Lung (tissue), 12 donors: ENCODE data around the gene GUCY1A2. TPM values are rescaled to one million over a fixed set of nuclear protein-coding genes. Genes with fewer than 3 reads are reported as not detected.

Experiments used
- ATAC-seq: fragments of 200-7000 bp; cut with Tn5 transposase; one replicate; pipeline ENCODE4 v1.9.1; 2020; ENCODE audit warnings: moderate number of reproducible peaks; ENCODE audit not compliant: insufficient read depth, low FRiP score
- DNase-seq, 3 donors: peaks; one replicate each; pipeline ENCODE4 v3.0.0-alpha.2; 2013 to 2017
- H3K27ac ChIP-seq, 2 donors: one replicate each; pipeline ENCODE4 v1.5.1; 2013; ENCODE audit warnings: mild to moderate bottlenecking in 2 of 2, moderate library complexity in 2 of 2, control low read depth in 1 of 2, inconsistent platforms in 1 of 2, low read depth in 1 of 2, low read length in 1 of 2
- H3K27me3 ChIP-seq, 3 donors: one replicate each; pipeline ENCODE4 v1.5.1; 2013; ENCODE audit warnings: low read length in 2 of 3; ENCODE audit not compliant: control insufficient read depth in 3 of 3, insufficient read depth in 3 of 3
- H3K36me3 ChIP-seq, 4 donors: one replicate each; pipeline ENCODE4 v1.5.1; 2013; ENCODE audit warnings: low read length in 4 of 4, mild to moderate bottlenecking in 1 of 4, moderate library complexity in 1 of 4; ENCODE audit not compliant: control insufficient read depth in 4 of 4, insufficient read depth in 4 of 4
- H3K4me1 ChIP-seq, 5 donors: one replicate each; pipeline ENCODE4 v1.5.1; 2013; ENCODE audit warnings: low read length in 5 of 5, mild to moderate bottlenecking in 2 of 5, moderate library complexity in 1 of 5; ENCODE audit not compliant: control insufficient read depth in 5 of 5, insufficient read depth in 5 of 5
- H3K4me3 ChIP-seq: one replicate; pipeline ENCODE4 v1.5.1; 2013; ENCODE audit warnings: mild to moderate bottlenecking, control low read depth, moderate library complexity
- H3K9ac ChIP-seq, 2 donors: one replicate each; pipeline ENCODE4 v1.5.1; 2013; ENCODE audit warnings: low read length in 2 of 2, control low read depth in 1 of 2; ENCODE audit not compliant: insufficient read depth in 1 of 2
- H3K9me3 ChIP-seq, 4 donors: one replicate each; pipeline ENCODE4 v1.5.1; 2013; ENCODE audit warnings: low read length in 3 of 4, mild to moderate bottlenecking in 1 of 4, moderate library complexity in 1 of 4; ENCODE audit not compliant: control insufficient read depth in 4 of 4, insufficient read depth in 3 of 4
- CTCF ChIP-seq: IDR thresholded peaks from 2 replicates; pipeline ENCODE4 v1.5.1; 2012; ENCODE audit warnings: mild to moderate bottlenecking; ENCODE audit errors: control extremely low read depth, extremely low read depth
- WGBS, 2 donors: extraction: QIAGEN DNeasy Blood & Tissue Kit; methylation state at CpG; one replicate each; pipeline ENCODE4 v1.1.7; 2013; 5-methylcytosine and 5-hydroxymethylcytosine counted together
- polyA plus RNA-seq, 2 donors: library from polyadenylated mRNA; stranded (reverse); fragments of 200-250 nt; gene quantifications; one replicate each; pipeline ENCODE4 v1.2.1, GENCODE V29; 2013
- total RNA-seq, 2 donors: library from RNA; depleted of rRNA in 1 of 2; stranded (reverse); fragments of >200 nt in 1 of 2; gene quantifications; one replicate each; pipeline ENCODE4 v1.2.1, GENCODE V29; 2014 to 2021
- donor health status: control.
- donor health status: control.
- donor health status: Bipolar disorder and iron deficiency.
- donor health status: healthy.
- donor health status: DM: yes; HTN: yes; CAD: no.

Gene GUCY1A2
- total and polyA plus RNA-seq, 4 donors, result 1.3 to 55.2 (median 5.7) TPM

- no peaks in the 10 kb centered on the region for H3K27me3 ChIP-seq
- H3K9me3 ChIP-seq, result no peaks in the 10 kb centered on the region
- H3K4me1 ChIP-seq, result no peaks in the 10 kb centered on the region
- no peak overlapping the region for H3K27ac ChIP-seq
- no peak for DNase-seq
- H3K9ac ChIP-seq, result no peak overlapping the region
- 88% methylated on average over 3 of the region's 3 CpGs for WGBS, 2 donors
- H3K36me3 ChIP-seq, result no peaks in the 10 kb centered on the region
- TF ChIP-seq CTCF, result no peak
- no peak overlapping the region for H3K4me3 ChIP-seq
- ATAC-seq, result no peak
Observed at GRCh38 chr11:106679181-106679580, 339.1 kb downstream of the GUCY1A2 start.

GRCh38 chr11:106670069-106670468 lies 348.2 kb downstream of the GUCY1A2 start:
- no peak overlapping the region for H3K27ac ChIP-seq
- no peak for DNase-seq
- H3K9me3 ChIP-seq, result no peaks in the 10 kb centered on the region
- H3K4me3 ChIP-seq, result no peak overlapping the region
- TF ChIP-seq CTCF, result no peak
- ATAC-seq, result no peak
- WGBS, 2 donors, result 85 to 92% methylated on average over 1 of the region's 1 CpG
- no peaks in the 10 kb centered on the region for H3K4me1 ChIP-seq
- peaks cover 0 to 2% (median 0%) of the 10 kb centered on the region in 4 donors for H3K36me3 ChIP-seq
- no peaks in the 10 kb centered on the region for H3K27me3 ChIP-seq
- no peak overlapping the region for H3K9ac ChIP-seq

GRCh38 chr11:106668147-106668546 lies 350.1 kb downstream of the GUCY1A2 start:
- 60 to 64% methylated on average over 2 of the region's 2 CpGs for WGBS, 2 donors
- Histone ChIP-seq H3K9ac (no peak overlapping the region), H3K4me3 (no peak overlapping the region), H3K27me3 (no peaks in the 10 kb centered on the region), H3K9me3 (no peaks in the 10 kb centered on the region), H3K27ac (no peak overlapping the region), H3K36me3 (peaks cover 0 to 2% (median 0%) of the 10 kb centered on the region in 4 donors), H3K4me1 (no peaks in the 10 kb centered on the region)
- TF ChIP-seq CTCF, result no peak
- DNase-seq, result no peak
- no peak for ATAC-seq

GRCh38 chr11:106656646-106657045 lies 361.6 kb downstream of the GUCY1A2 start:
- 85 to 88% methylated on average over 1 of the region's 1 CpG for WGBS, 2 donors

More at GRCh38 chr11:106656646-106657045, 361.6 kb downstream of the GUCY1A2 start:
- no peak for TF ChIP-seq CTCF
- Histone ChIP-seq H3K4me3 (no peak overlapping the region), H3K27me3 (no peaks in the 10 kb centered on the region), H3K9me3 (peaks cover 0 to 6% (median 0%) of the 10 kb centered on the region in 4 donors), H3K27ac (no peak overlapping the region), H3K9ac (no peak overlapping the region), H3K4me1 (no peaks in the 10 kb centered on the region), H3K36me3 (no peaks in the 10 kb centered on the region)
- no peak for DNase-seq
- ATAC-seq, result no peak
